GOT3 (cell line): ENCODE results near the gene ALPL.

Experiments used
- DNase-seq: peaks from one replicate; lab custom pipeline; 2025; ENCODE audit warnings: mixed read lengths; lab: John Stamatoyannopoulos, UW

Gene ALPL

DNA sequence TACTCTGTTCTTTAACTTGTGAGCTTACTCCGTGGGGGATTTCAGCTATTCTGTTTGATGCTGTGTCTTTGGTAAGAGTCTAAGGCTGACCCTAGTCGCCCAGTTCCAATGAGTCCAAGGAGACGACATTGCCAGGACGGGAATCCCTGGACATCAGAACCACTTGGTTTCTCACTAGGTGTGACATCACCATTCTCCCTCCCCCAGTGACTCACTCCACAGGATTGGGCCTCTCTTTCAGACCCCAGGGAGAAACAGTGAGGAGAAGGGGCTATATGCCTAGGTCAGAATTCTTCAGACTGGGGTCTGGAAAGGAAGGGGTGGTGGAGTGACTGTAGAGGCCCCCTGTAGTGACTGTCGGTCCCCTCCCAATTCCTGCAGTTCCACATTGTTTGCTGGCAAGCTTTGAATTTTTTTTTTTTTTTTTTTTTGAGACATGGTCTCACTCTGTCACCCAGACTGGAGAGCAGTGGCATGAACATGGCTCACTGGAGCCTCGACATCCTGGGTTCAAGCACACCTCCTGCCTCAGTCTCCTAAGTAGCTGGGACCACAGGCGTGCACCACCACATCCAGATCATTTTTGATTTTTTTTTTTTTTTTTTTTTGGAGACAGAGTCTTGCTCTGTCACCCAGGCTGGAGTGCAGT lies 21.3 kb downstream of the ALPL start:
- DNase-seq, result no peak

GRCh38 chr1:21531241-21531640 lies 22.0 kb downstream of the ALPL start:
- DNase-seq, result no peak

DNA sequence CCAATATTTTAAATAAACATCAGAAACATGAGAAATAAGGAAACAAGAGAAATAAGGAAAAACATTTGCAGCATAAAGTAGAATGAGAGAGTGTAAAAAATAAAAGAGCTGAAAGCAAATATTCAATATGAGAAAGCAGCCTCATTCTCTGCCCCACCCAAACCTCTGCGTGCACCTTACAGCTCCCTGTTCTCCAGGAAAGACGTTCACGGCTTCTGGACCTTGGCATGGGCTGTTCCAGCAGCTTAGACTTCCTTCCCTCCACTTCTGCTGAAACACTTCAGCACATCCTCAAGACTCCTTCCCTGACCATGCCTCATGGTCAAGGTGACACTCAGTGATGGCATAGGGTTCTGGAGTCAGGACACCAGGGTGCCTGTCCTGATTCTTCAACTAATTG lies 23.3 kb downstream of the ALPL start:
- DNase-seq, result no peak

- DNase-seq, result no peak
These were observed 23.8 kb downstream of the ALPL start for GRCh38 chr1:21532992-21533534.

DNA sequence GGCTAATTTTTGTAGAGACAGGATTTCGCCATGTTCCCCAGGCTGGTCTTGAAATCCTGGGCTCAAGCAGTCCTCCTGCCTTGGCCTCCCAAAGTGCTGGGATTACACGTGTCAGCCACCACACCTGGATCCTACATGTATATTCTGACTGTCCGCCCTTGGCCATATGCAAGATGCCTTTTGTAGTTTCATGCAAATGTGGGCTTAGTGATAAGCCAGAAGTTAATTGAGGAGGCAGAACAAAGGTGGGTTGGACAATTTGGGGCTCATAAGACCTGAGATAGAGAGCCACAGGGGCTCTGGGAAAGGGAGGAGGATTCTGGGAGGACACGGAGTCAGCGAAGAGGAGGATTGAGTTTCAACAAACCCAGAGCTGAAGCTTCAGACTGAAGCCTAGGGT lies 24.9 kb downstream of the ALPL start:
- DNase-seq, result no peak

DNA sequence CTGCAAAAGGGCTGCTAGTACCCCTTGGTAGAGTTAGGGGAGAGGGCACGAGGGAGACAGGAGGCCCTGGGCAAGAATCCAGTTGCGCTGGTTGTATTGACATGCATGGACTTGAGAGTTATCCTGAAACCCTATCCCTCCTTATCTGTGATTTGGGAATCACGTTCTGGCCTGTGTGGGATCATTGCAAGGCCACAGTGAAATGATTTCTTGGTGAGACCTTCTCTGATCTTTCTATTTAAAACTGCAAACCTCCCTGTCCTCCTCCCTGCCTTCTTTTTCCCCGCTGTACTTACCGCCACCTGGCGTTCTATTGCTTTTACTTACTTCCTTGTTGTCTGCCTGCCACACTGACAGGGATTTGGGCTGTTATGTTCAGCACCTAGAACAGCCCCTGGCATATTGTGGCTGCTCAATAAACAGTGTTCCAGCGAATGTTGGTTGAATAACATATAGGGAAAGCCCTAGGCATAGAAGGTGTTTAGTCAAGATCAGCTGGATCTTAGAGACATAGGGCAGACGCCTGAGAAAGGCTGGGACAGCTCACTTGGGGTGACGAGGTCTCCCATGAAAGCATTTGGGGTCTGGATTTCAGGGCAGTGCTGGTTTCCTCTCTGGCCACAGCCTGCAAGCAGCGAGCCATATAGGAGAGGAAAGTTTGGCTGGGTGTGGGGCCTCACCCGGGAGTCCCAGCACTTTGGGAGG lies 25.6 kb downstream of the ALPL start:
- DNase-seq, result no peak

- DNase-seq, result no peak
These were observed 27.0 kb downstream of the ALPL start for GRCh38 chr1:21536218-21536617.

GRCh38 chr1:21537511-21537931 lies 28.3 kb downstream of the ALPL start:
- no peak for DNase-seq

GRCh38 chr1:21537932-21538630 lies 28.9 kb downstream of the ALPL start:
- DNase-seq, result no peak

- no peak for DNase-seq
These were observed 30.7 kb downstream of the ALPL start for GRCh38 chr1:21539933-21540332.

DNA sequence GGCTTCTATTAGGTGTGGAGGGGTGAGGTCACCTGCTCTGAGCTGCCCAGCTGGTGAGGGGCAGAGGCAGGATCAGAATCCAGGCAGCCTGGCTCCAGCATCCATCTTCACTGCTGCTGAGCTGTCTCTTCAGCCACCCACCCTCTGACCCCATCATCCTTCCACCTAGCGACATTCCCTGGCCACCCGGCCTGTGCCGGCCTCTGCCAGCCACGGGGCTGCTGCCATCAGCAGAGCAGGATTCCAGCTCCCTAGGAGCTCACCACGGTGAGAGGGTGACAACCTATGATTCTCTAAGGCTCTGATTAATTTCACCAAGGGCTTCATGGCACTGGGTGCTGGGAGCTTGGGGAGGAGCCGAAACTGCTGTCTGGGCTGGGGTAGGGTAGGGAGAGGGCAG lies 32.1 kb downstream of the ALPL start:
- DNase-seq, result no peak

DNA sequence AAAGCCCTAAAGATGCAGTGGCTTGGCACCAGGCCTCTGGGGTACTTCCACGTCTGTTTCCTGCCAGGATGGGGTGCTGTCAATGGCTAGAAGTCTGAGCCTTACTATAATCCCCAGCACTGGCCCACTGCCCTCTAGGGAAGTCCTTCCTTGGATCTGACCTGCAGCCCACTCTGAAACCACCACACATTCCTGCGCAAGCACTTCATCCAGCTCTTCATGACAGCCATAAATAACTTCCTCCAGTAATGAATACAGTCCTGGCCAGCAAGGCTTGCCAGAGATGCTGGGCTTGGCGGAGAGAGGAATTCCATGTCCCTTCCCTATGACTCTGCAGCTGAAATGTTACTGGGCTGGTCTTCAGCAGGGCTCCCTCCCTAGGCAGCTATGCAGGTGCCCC lies 32.6 kb downstream of the ALPL start:
- no peak for DNase-seq

GRCh38 chr1:21543598-21543997 lies 34.4 kb downstream of the ALPL start:
- no peak for DNase-seq

DNA sequence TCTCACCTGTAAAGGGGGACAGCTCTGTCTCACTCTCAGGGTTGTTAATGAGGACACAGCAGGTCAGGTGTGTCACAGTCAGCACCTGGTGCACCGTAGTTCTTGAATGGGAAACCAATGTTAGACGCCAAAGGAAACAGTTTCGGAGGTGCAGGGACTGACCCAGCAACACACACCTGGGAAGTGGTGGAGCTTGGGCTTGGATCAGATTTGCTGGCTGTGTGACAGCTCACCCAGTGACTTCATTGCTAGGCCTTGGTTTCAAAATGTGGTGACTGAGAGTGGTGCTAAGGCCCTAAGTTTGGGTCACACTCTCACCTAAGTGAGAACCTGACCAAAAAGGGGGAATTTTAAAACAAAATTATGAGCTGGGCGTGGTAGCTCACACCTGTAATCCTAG lies 34.9 kb downstream of the ALPL start:
- DNase-seq, result no peak

- DNase-seq, result no peak
These were observed 37.1 kb downstream of the ALPL start for GRCh38 chr1:21546122-21546825.

DNA sequence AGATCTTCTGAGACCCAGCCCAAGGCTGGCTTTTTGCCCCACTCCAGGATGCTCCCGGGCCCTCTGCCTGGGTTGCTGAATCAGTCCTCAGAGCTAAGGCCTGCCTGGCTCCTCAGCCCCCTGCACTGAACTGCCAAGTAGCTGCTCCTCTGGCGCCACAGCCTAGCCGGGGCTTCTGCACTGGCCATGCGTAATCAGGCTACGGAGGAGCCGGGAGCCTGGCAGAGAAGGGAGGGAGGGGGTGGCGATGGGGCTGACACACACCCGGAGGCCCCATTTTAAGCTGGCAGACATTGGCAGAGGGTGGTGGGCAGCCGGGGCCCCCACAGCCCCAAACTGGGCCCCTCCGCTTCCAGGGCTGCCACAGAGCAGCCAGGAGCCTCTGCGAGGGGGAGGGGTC lies 38.7 kb downstream of the ALPL start:
- DNase-seq, result no peak

- DNase-seq, result no peak
These were observed 40.9 kb downstream of the ALPL start for GRCh38 chr1:21550097-21550496.

GRCh38 chr1:21550866-21551475 lies 41.7 kb downstream of the ALPL start:
- DNase-seq, result no peak

- no peak for DNase-seq
These were observed 43.5 kb downstream of the ALPL start for GRCh38 chr1:21552715-21553114.

DNA sequence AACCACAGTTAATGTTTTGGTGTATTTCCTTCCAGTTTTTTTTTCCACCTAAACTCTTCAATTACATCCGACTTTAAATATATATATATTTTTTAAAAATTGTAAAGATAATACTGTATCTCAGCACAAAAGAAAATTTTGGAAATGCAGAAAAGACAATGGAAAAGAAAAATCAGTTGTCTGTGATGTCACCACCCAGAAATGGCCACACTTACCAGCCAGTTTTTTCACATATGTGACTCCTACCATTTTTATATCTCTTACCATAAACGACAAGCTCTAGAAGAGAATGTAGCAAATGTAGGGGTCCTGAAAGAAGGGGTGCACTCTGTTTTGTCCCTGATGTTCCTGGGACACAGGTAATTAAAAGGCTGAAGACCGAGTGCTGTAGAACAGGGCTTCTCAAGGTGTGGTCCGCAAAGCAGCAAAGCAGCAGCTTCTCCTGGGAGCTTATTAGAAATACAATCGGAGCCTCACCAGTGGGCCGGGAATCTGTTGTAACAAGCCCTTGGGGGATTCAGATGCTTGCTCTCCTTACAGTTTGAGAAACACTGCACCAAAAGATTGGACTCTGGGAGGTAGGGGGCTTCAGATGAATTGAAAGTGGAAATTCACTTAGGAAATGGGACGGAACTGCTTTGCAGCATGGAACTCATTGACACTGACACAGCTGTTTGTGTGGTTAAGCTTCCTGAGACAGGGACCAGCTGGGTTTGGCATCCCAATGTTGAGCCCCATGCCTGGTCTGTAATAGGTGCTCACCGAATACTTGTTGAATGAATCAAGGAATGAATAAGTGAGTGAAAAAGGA lies 44.1 kb downstream of the ALPL start:
- DNase-seq, result no peak
